Neuronal stem cell (in vitro differentiated cells): ENCODE results near the gene PLXND1.

Experiments used
- DNase-seq: peaks from one replicate; pipeline ENCODE4 v3.0.0-alpha.2; 2013; ENCODE audit warnings: low spot score
- H2AFZ ChIP-seq: one replicate; pipeline ENCODE4 v1.6.1; 2013; ENCODE audit warnings: mild to moderate bottlenecking, low read length, inconsistent platforms
- H2AK5ac ChIP-seq: 2 replicates; pipeline ENCODE4 v1.6.1; 2013; ENCODE audit warnings: low read depth, mild to moderate bottlenecking, inconsistent platforms, low read length, moderate library complexity, mixed read lengths
- H2BK120ac ChIP-seq: 2 replicates; pipeline ENCODE4 v1.6.1; 2013; ENCODE audit warnings: low read depth, mild to moderate bottlenecking, inconsistent platforms, low read length, moderate library complexity, mixed read lengths
- H2BK12ac ChIP-seq: one replicate; pipeline ENCODE4 v1.6.1; 2013; ENCODE audit warnings: low read length, inconsistent platforms
- H2BK15ac ChIP-seq: 2 replicates; pipeline ENCODE4 v1.6.1; 2013; ENCODE audit warnings: mild to moderate bottlenecking, low read length, inconsistent platforms, mixed read lengths
- H2BK5ac ChIP-seq: one replicate; pipeline ENCODE4 v1.6.1; 2013; ENCODE audit warnings: inconsistent platforms, mild to moderate bottlenecking, low read length, moderate library complexity
- H3K14ac ChIP-seq: one replicate; pipeline ENCODE4 v1.6.1; 2013; ENCODE audit warnings: low read length, inconsistent platforms
- H3K18ac ChIP-seq: 2 replicates; pipeline ENCODE4 v1.6.1; 2013; ENCODE audit warnings: low read length, inconsistent platforms
- H3K23ac ChIP-seq: 2 replicates; pipeline ENCODE4 v1.6.1; 2013; ENCODE audit warnings: low read depth, mild to moderate bottlenecking, mixed read lengths, low read length, inconsistent platforms; ENCODE audit not compliant: poor library complexity
- H3K27ac ChIP-seq: replicated peaks from 3 replicates; pipeline ENCODE4 v1.5.1; 2013; ENCODE audit warnings: low read length, inconsistent platforms
- H3K27me3 ChIP-seq, 3 experiments: 2 replicates each; pipeline ENCODE4 v1.6.1; 2013; ENCODE audit warnings: low read length in 3 of 3, mild to moderate bottlenecking in 2 of 3, inconsistent platforms in 1 of 3, low read depth in 1 of 3, mixed read lengths in 1 of 3, moderate library complexity in 1 of 3; ENCODE audit not compliant: control insufficient read depth in 3 of 3, insufficient read depth in 3 of 3
- H3K36me3 ChIP-seq, 2 donors: replicated peaks in 1 of 2; 2 replicates each; pipeline ENCODE4 v1.6.1; 2013; ENCODE audit warnings: low read length in 2 of 2; ENCODE audit not compliant: control insufficient read depth in 2 of 2, insufficient read depth in 2 of 2
- H3K4ac ChIP-seq: 2 replicates; pipeline ENCODE4 v1.6.1; 2013; ENCODE audit warnings: inconsistent platforms, mild to moderate bottlenecking, low read length, moderate library complexity
- H3K4me1 ChIP-seq, 2 donors: 1 replicate in 1 of 2; 2 replicates in 1 of 2; pipeline ENCODE4 v1.6.1; 2013; ENCODE audit warnings: low read length in 2 of 2, low read depth in 1 of 2; ENCODE audit not compliant: control insufficient read depth in 2 of 2, insufficient read depth in 1 of 2
- H3K4me2 ChIP-seq: one replicate; pipeline ENCODE4 v1.6.1; 2013; ENCODE audit warnings: mild to moderate bottlenecking, low read length, inconsistent platforms; ENCODE audit not compliant: insufficient read depth, poor library complexity, severe bottlenecking
- H3K4me3 ChIP-seq, 2 donors: 2 replicates each; pipeline ENCODE4 v1.5.1; 2013; ENCODE audit warnings: low read length in 2 of 2, mild to moderate bottlenecking in 2 of 2, inconsistent platforms in 1 of 2, moderate library complexity in 1 of 2
- H3K79me1 ChIP-seq: one replicate; pipeline ENCODE4 v1.6.1; 2013; ENCODE audit warnings: low read depth, mild to moderate bottlenecking, inconsistent platforms, low read length, moderate library complexity
- H3K9ac ChIP-seq: one replicate; pipeline ENCODE4 v1.6.1; 2013; ENCODE audit warnings: mild to moderate bottlenecking, low read depth, low read length, inconsistent platforms; ENCODE audit not compliant: poor library complexity
- H3K9me3 ChIP-seq, 2 donors: replicated peaks in 1 of 2; 2 replicates each; pipeline versions ENCODE3 to v1.6.1; 2013; ENCODE audit warnings: low read length in 2 of 2, mild to moderate bottlenecking in 2 of 2, inconsistent platforms in 1 of 2, low read depth in 1 of 2, mixed read lengths in 1 of 2, moderate library complexity in 1 of 2; ENCODE audit not compliant: control insufficient read depth in 2 of 2, insufficient read depth in 1 of 2
- H4K8ac ChIP-seq: one replicate; pipeline ENCODE4 v1.6.1; 2013; ENCODE audit warnings: low read depth, mild to moderate bottlenecking, inconsistent platforms, low read length, moderate library complexity
- H4K91ac ChIP-seq: one replicate; pipeline ENCODE4 v1.6.1; 2013; ENCODE audit warnings: low read length, low read depth, mild to moderate bottlenecking, inconsistent platforms; ENCODE audit not compliant: poor library complexity
- WGBS, 2 donors: extraction: QIAGEN DNeasy Blood & Tissue Kit; methylation state at CpG; one replicate each; pipeline ENCODE4 v1.1.7; 2013; ENCODE audit warnings: missing lambda C conversion rate in 2 of 2, mixed read lengths in 1 of 2; ENCODE audit not compliant: insufficient read length in 2 of 2, insufficient replicate concordance in 1 of 2; ENCODE audit errors: extremely low coverage in 2 of 2; 5-methylcytosine and 5-hydroxymethylcytosine counted together

PLXND1 gene

DNA sequence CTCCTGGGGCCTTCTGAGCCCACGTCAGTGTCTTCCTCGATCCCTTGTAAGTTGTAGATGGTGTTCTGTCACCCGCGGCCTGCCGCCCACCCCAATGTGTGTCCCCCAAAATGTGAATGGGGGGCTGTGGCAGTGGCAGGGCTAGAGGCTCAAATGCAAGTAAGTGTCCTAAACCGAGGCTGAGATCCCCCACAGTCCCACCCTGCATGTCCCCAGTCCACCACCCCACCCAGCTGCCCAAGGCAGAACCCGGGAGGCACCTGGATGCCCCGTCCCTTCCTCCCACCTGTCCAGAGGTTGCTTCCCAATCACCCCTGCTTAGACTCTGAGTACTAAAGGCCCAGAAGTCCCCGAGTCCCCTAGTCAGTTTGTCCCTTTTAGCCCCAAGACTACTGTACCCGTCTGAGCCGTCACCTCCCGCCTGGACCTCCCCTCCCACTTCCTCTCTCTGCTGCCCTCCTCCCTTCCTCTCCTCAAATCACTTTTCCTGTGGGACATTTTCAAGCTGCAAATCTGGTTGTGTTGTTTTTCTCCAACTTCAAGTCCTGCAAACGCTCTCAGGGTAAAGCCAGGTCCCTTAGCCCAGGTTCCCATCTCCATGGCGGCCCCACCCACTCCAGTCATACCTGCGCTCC lies 11.8 kb upstream of the PLXND1 start:
- H3K27ac ChIP-seq = no peak overlapping the region
- peaks cover 8 to 12% of the 10 kb centered on the region in 2 donors for H3K4me1 ChIP-seq
- no peaks in the 10 kb centered on the region for H3K9me3 ChIP-seq
- DNase-seq = no peak
- H2BK5ac ChIP-seq = no peak overlapping the region
- no peak overlapping the region for H4K8ac ChIP-seq
- no peak overlapping the region for H3K9ac ChIP-seq
- H3K4me2 ChIP-seq = no peak overlapping the region
- H3K18ac ChIP-seq = no peak overlapping the region
- peak overlapping the region; percentile 94 for H2BK15ac ChIP-seq
- no peak overlapping the region for H2BK12ac ChIP-seq
- H3K14ac ChIP-seq = peak overlapping the region; percentile 43
- H3K4me3 ChIP-seq = no peak overlapping the region
- H4K91ac ChIP-seq = peak overlapping the region; percentile 23
- peaks cover 2% of the 10 kb centered on the region for H3K79me1 ChIP-seq
- no peaks in the 10 kb centered on the region for H3K36me3 ChIP-seq
- H2AK5ac ChIP-seq = peak overlapping the region; percentile 82
- peak overlapping the region; percentile 82 for H3K23ac ChIP-seq
- WGBS, 2 donors = no CpG with 5 or more reads among the region's 15 CpGs
- H3K4ac ChIP-seq = no peak overlapping the region
- H2BK120ac ChIP-seq = no peak overlapping the region
- peak overlapping the region; percentile 68 for H2AFZ ChIP-seq
- no peaks in the 10 kb centered on the region for H3K27me3 ChIP-seq

DNA sequence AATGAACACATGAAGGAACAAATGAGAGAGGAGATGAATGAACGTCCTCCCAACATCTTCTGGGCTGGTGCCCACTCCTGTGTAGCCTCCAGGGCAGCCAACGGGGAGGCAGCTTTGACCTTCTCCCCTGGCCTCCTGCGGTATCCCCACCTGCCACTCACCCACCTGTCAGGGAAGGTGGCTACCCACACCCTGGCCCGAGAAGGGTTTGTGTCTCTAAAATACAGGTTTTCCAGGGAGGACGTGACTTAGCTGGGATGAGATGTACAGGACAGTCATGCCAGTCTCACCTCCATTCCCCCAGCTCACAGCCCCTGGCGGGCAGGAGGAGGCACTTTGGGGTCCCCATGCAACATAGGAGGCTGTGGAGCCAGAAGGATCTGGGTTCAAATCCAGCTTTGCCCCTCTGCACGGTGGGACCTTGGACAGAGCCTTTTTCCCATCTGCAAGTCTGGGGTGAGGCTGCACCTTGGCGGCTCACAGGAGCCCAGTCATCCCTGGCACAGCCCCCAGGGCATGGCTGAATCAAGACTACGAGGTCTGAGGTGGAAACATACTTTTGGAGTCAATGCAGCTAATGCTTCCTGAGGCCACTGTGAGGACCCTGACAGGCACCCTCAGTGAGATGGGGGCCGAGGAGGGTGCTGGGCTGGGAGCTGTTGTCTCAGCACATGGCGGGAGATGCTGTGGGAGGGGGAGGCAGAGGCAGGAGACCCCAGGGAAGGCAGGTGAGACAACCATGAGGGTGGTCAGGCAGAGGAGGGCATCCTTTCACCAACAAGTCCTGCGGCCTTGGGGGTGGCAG lies 11.1 kb upstream of the PLXND1 start:
- peak overlapping the region; percentile 42 for H2AK5ac ChIP-seq
- H2BK5ac ChIP-seq = peak overlapping the region; percentile 34
- no peak overlapping the region for H3K4ac ChIP-seq
- H3K9ac ChIP-seq = no peak overlapping the region
- H2BK120ac ChIP-seq = no peak overlapping the region
- peak overlapping the region; percentile 46 for H2BK15ac ChIP-seq
- H3K14ac ChIP-seq = no peak overlapping the region
- no peaks in the 10 kb centered on the region for H3K36me3 ChIP-seq
- no peak for DNase-seq
- H3K9me3 ChIP-seq = no peaks in the 10 kb centered on the region
- no peak overlapping the region for H3K4me2 ChIP-seq
- H3K27me3 ChIP-seq = no peaks in the 10 kb centered on the region
- H3K23ac ChIP-seq = no peak overlapping the region
- no peak overlapping the region for H3K4me3 ChIP-seq
- H2AFZ ChIP-seq = no peak overlapping the region
- no peak overlapping the region for H4K8ac ChIP-seq
- WGBS, 2 donors = no CpG with 5 or more reads among the region's 12 CpGs
- H3K18ac ChIP-seq = peak overlapping the region; percentile 5
- no peak overlapping the region for H3K27ac ChIP-seq
- peaks cover 6 to 14% of the 10 kb centered on the region in 2 donors for H3K4me1 ChIP-seq
- H3K79me1 ChIP-seq = peaks cover 2% of the 10 kb centered on the region
- H4K91ac ChIP-seq = no peak overlapping the region
- no peak overlapping the region for H2BK12ac ChIP-seq

DNA sequence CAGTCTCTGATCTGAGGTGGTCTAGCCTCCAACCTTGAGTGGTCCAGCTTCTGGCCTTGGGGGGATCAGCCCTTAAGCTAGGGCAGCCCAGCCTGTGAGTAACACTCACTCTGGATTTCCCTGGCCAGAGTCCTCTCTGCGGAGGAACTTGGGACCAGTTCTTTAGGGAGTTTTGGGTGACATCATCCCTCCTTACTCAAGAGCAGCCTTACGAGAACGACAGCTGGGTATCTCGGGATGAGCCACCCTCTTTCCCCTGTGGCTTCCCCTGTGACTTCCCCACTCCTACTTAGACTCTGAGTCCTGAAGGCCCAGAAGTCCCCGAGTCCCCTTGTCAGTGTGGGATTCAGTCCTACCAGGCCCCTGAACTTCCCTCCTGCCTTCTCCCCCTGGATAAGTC lies 10.2 kb upstream of the PLXND1 start:
- DNase-seq = no peak
- Histone ChIP-seq H3K4me1 (peaks cover 7 to 15% of the 10 kb centered on the region in 2 donors), H4K8ac (no peak overlapping the region), H3K4ac (no peak overlapping the region), H4K91ac (no peak overlapping the region), H3K36me3 (no peaks in the 10 kb centered on the region), H2BK12ac (no peak overlapping the region), H2AFZ (no peak overlapping the region), H3K9me3 (no peaks in the 10 kb centered on the region), H3K27ac (no peak overlapping the region), H2BK5ac (no peak overlapping the region), H3K23ac (no peak overlapping the region), H3K14ac (no peak overlapping the region), H3K4me3 (no peak overlapping the region), H2BK120ac (no peak overlapping the region), H3K9ac (no peak overlapping the region), H3K27me3 (no peaks in the 10 kb centered on the region), H3K79me1 (peaks cover 2% of the 10 kb centered on the region), H2AK5ac (no peak overlapping the region), H3K4me2 (no peak overlapping the region), H3K18ac (no peak overlapping the region), H2BK15ac (no peak overlapping the region)
- no CpG with 5 or more reads among the region's 5 CpGs for WGBS, 2 donors

DNA sequence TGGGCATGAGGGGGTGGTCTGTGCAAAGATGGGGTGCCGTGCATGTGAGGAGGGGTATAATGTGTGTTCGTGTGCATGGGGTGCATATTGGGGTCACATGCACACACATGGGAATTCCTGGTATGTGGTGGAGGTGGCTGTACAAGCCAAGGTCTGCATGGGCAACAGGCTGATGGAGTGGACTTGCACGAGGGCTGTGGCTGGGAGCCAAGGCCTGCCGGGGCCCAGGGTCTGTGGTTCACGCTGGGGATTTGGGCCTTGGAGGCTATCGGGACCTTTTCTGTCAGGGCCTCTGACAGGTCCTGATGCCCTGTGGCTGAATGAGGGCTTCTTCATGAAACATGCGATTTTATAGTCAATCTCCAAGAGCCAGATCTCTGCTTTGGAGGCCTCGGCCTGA lies 9.8 kb upstream of the PLXND1 start:
- Histone ChIP-seq H3K36me3 (no peaks in the 10 kb centered on the region), H4K91ac (no peak overlapping the region), H3K4me2 (no peak overlapping the region), H2BK12ac (no peak overlapping the region), H2BK5ac (no peak overlapping the region), H2AK5ac (peak overlapping the region; percentile 64), H3K14ac (no peak overlapping the region), H3K23ac (no peak overlapping the region), H3K27me3 (no peaks in the 10 kb centered on the region), H3K9ac (no peak overlapping the region), H2AFZ (no peak overlapping the region), H3K4ac (no peak overlapping the region), H3K4me1 (peaks cover 9 to 19% of the 10 kb centered on the region in 2 donors), H2BK15ac (peak overlapping the region; percentile 7), H3K9me3 (no peaks in the 10 kb centered on the region), H3K4me3 (no peak overlapping the region), H3K27ac (no peak overlapping the region), H2BK120ac (no peak overlapping the region), H3K79me1 (peaks cover 2% of the 10 kb centered on the region), H4K8ac (no peak overlapping the region), H3K18ac (no peak overlapping the region)
- no CpG with 5 or more reads among the region's 8 CpGs for WGBS, 2 donors
- DNase-seq = no peak
